Measurements from ENCODE around the gene TSR1.

TSR1 gene

DNA sequence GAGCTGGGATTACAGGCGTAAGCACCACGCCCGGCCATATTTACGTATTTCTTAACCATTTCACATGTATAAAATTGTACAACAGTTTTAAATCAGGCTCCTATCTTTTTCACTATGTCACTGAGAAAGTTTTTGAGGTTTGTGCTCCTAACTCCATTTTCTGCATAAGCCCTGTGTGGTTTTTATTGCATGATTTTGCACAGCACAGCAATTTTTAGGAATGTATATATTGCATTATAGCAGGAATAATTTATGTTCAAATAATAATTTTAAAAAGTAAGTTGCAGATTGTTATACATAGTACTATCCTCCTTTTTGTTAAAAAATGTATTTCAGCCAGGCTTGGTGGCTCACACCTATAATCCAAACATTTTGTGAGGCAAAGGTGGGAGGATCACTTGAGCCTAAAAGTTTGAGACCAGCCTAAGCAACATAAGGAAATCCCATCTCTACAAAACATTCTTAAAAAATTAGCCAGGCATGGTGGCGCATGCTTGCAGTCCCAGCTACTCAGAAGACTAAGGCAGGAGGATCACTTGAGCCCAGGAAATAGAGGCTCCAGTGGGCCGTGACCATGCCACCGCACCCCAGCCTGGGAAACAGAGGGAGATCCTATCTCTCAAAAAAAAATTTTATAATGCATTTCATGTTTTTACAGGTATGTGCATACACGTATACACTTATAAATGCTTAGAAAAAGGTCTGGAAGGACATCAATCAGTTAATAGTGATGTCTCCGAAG is 58.7 kb downstream of the TSR1 start:
- DNase-seq, result no peak

- no peak for DNase-seq
Observed at GRCh38 chr17:2275722-2276121, 60.5 kb downstream of the TSR1 start.

DNA sequence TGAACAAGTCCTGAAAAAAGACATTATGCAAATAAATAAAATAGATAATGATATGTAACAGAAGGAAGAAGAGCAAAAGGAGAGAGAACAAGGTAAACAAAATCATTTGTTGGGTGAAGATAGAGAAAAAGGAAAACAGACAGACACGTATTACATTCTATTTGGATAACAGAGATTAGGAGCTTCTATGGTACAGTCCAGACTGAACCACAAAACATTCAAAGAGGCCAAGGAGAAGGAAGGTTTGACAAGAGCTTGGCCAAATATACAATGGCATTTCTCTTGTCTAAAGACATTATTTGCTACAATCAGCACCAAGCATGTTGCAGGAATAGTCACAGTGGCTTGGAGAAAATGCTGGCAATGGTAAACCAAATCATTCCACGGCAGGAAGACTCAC is 61.8 kb downstream of the TSR1 start:
- DNase-seq, result no peak

Data from NCI-H1105 treated with DMSO at 0.1 percent for 48 hours (cell line).